Measurements from ENCODE around the gene TMEM38B. TPM values are rescaled to one million over a fixed set of nuclear protein-coding genes. Genes with fewer than 3 reads are reported as not detected.
A peak's percentile ranks its signal among the peaks of the same experiment; 100 is the strongest.

Gene TMEM38B
- total RNA-seq, 1 experiment from 2014 or later, result 14.5 TPM

GRCh38 chr9:105708405-105708804 is 14.1 kb downstream of the TMEM38B start:
- H4K91ac ChIP-seq (ENCODE audit: insufficient read length, low read depth, low read length), result no peak overlapping the region
- no peak overlapping the region for H4K8ac ChIP-seq (replicated peaks; ENCODE audit: insufficient read length, low read depth, low read length)
- no peak overlapping the region for H4K5ac ChIP-seq (ENCODE audit: insufficient read length, low read depth, low read length)
- no peak overlapping the region for H2BK12ac ChIP-seq (ENCODE audit: insufficient read length, low read depth, low read length)
- no peaks in the 10 kb centered on the region; a peak in 1 of 7 replicates for H3K36me3 Mint-ChIP-seq (ENCODE audit: insufficient read depth in 1 of 3, low read depth in 3 of 3)
- H3K56ac ChIP-seq (ENCODE audit: insufficient read length, low read depth, low read length), result no peak overlapping the region
- no peak overlapping the region for H3K4ac ChIP-seq (ENCODE audit: low read depth, low read length)
- TF ChIP-seq CTCF (conservative IDR thresholded peaks at IDR 0.05), result no peak
- H3K9me3 ChIP-seq (ENCODE audit: control insufficient read depth, low read depth, low read length), result no peaks in the 10 kb centered on the region
- H4K20me1 ChIP-seq (ENCODE audit: control insufficient read depth, insufficient read depth, insufficient read length), result no peaks in the 10 kb centered on the region
- no peaks in the 10 kb centered on the region for H3K27me3 Mint-ChIP-seq (ENCODE audit: low read depth)
- no peak overlapping the region for H3K14ac ChIP-seq (ENCODE audit: insufficient read depth, low read length)
- no peak overlapping the region for H3K9ac ChIP-seq (ENCODE audit: extremely low read depth, insufficient read length, low read length)
- H3T11ph ChIP-seq (ENCODE audit: low read length), result no peak overlapping the region
- H2BK120ac ChIP-seq (ENCODE audit: low read depth, low read length, poor library complexity, severe bottlenecking), result no peak overlapping the region
- no peaks in the 10 kb centered on the region for H3K4me1 ChIP-seq (ENCODE audit: insufficient read depth, low read length)
- H2AK5ac ChIP-seq (ENCODE audit: insufficient read length, low read length), result no peak overlapping the region
- no CpG with 5 or more reads among the region's 3 CpGs for WGBS (ENCODE audit: extremely low coverage, insufficient read length, low lambda C conversion rate)
- no peaks in the 10 kb centered on the region for H3K23me2 ChIP-seq (ENCODE audit: insufficient read length, low read depth, low read length, poor library complexity, severe bottlenecking)
- H3K18ac ChIP-seq (ENCODE audit: insufficient read length, low read depth, low read length), result no peak overlapping the region
- H2AFZ ChIP-seq (ENCODE audit: low read length), result no peak overlapping the region
- no peaks in the 10 kb centered on the region for H3K4me1 Mint-ChIP-seq
- H3K79me1 ChIP-seq (ENCODE audit: insufficient read depth, low read depth, low read length, poor library complexity, severe bottlenecking), result no peaks in the 10 kb centered on the region
- H3K4me3 Mint-ChIP-seq, result no peak overlapping the region
- no peak for DNase-seq
- no peaks in the 10 kb centered on the region for H3K79me2 ChIP-seq (ENCODE audit: insufficient read depth, low read length)
- H2BK5ac ChIP-seq (ENCODE audit: insufficient read length, low read length), result no peak overlapping the region
- H3K23ac ChIP-seq (ENCODE audit: insufficient read length, low read depth, low read length), result no peak overlapping the region
- no peak overlapping the region for H2BK15ac ChIP-seq (ENCODE audit: low read depth, low read length)
- H3K27ac ChIP-seq (ENCODE audit: insufficient read length, low read depth, low read length), result no peak overlapping the region
- 0 out of 7 replicates have a peak overlapping the region, but pooled peaks of 1 of the 3 experiments have one; percentile 25 for H3K27ac Mint-ChIP-seq
- no peak overlapping the region for H3K4me2 ChIP-seq (ENCODE audit: insufficient read depth, insufficient read length, low read length)
- no peaks in the 10 kb centered on the region for H3K27me3 ChIP-seq (ENCODE audit: insufficient read depth, low read length)
- no peak overlapping the region for H2BK20ac ChIP-seq (ENCODE audit: low read depth, low read length, poor library complexity, severe bottlenecking)
- H3K9me3 Mint-ChIP-seq, result no peaks in the 10 kb centered on the region

All from H9 (cell line).